HEK293 (cell line): ENCODE results near the gene AKAP6.

ENCODE experiments used
- CTCF ChIA-PET: fragments of 350-600 bp; formaldehyde crosslinking; extraction: SDS; loops from one replicate; lab custom pipeline; 2021; ENCODE audit warnings: antibody characterized with exemption; lab: Yijun Ruan, JAX
- POLR2A ChIA-PET: fragments of 300-600 bp; formaldehyde crosslinking; extraction: SDS; loops from one replicate; lab custom pipeline; 2020; ENCODE audit warnings: antibody characterized with exemption, inconsistent platforms; lab: Yijun Ruan, JAX
- H3K27ac ChIP-seq: fragments of 200-500 bp; sonication (Bioruptor generic); 2 replicates; pipeline ENCODE4 v1.5.1; 2014; ENCODE audit warnings: low read depth, low read length, control low read depth, inconsistent platforms; ENCODE audit errors: extremely low read depth
- H3K36me3 ChIP-seq, 2 experiments: fragments of 200-500 bp in 1 of 2; sonication (Bioruptor generic) in 1 of 2; 1 replicate in 1 of 2; 2 replicates in 1 of 2; pipeline ENCODE4 v1.5.1; 2014 to 2017; ENCODE audit warnings: inconsistent platforms in 2 of 2, low read length in 2 of 2; ENCODE audit not compliant: control insufficient read depth in 2 of 2, insufficient read depth in 1 of 2
- H3K4me1 ChIP-seq: fragments of 200-500 bp; sonication (Bioruptor generic); 2 replicates; pipeline ENCODE4 v1.5.1; 2014; ENCODE audit warnings: mild to moderate bottlenecking, low read length, inconsistent platforms; ENCODE audit not compliant: control insufficient read depth, insufficient read depth
- H3K4me3 ChIP-seq: 2 replicates; pipeline ENCODE4 v1.5.1; 2011; ENCODE audit warnings: low read depth, mild to moderate bottlenecking, control low read depth, low read length, moderate library complexity
- H3K9me3 ChIP-seq: fragments of 200-500 bp; sonication (Bioruptor generic); 2 replicates; pipeline ENCODE4 v1.5.1; 2014; ENCODE audit warnings: low read depth, low read length, inconsistent platforms; ENCODE audit not compliant: control insufficient read depth, insufficient read depth
- FEZF1 ChIP-seq: fragments of 450-650 bp; formaldehyde crosslinking; IDR thresholded peaks from 2 replicates; pipeline ENCODE4 v1.5.1; 2016; ENCODE audit warnings: missing biosample characterization, missing genetic modification characterization
- OSR2 ChIP-seq: fragments of 450-650 bp; formaldehyde crosslinking; IDR thresholded peaks from 2 replicates; pipeline ENCODE4 v1.5.1; 2016; ENCODE audit warnings: missing biosample characterization, missing genetic modification characterization
- PRDM1 ChIP-seq: fragments of 450-650 bp; formaldehyde crosslinking; IDR thresholded peaks from 2 replicates; pipeline ENCODE4; 2016; ENCODE audit warnings: missing biosample characterization, missing genetic modification characterization
- PRDM10 ChIP-seq: fragments of 450-650 bp; formaldehyde crosslinking; IDR thresholded peaks from 2 replicates; pipeline ENCODE4 v1.5.1; 2016; ENCODE audit warnings: missing biosample characterization, missing genetic modification characterization
- PRDM6 ChIP-seq: fragments of 450-650 bp; formaldehyde crosslinking; IDR thresholded peaks from 2 replicates; pipeline ENCODE4 v1.5.1; 2017; ENCODE audit warnings: missing biosample characterization, missing genetic modification characterization
- SCRT1 ChIP-seq: fragments of 450-650 bp; formaldehyde crosslinking; IDR thresholded peaks from 2 replicates; pipeline ENCODE4 v1.5.1; 2016; ENCODE audit warnings: missing biosample characterization, missing genetic modification characterization, borderline replicate concordance
- TRIM28 ChIP-seq: IDR thresholded peaks from 2 replicates; pipeline ENCODE4 v1.6.1; 2011; ENCODE audit warnings: low read length, control low read depth, borderline replicate concordance
- YY2 ChIP-seq: fragments of 450-650 bp; formaldehyde crosslinking; IDR thresholded peaks from 2 replicates; pipeline ENCODE4 v1.5.1; 2016; ENCODE audit warnings: missing biosample characterization, missing genetic modification characterization
- ZBTB21 ChIP-seq: fragments of 450-650 bp; formaldehyde crosslinking; IDR thresholded peaks from 2 replicates; pipeline ENCODE4 v1.5.1; 2017; ENCODE audit warnings: missing biosample characterization, missing genetic modification characterization
- ZBTB8A ChIP-seq: fragments of 450-650 bp; formaldehyde crosslinking; IDR thresholded peaks from 2 replicates; pipeline ENCODE4 v1.5.1; 2016; ENCODE audit warnings: missing biosample characterization, missing genetic modification characterization
- ZFP3 ChIP-seq: fragments of 450-650 bp; formaldehyde crosslinking; IDR thresholded peaks from 2 replicates; pipeline ENCODE4 v1.5.1; 2016; ENCODE audit warnings: low read depth, missing biosample characterization, missing genetic modification characterization
- ZNF157 ChIP-seq: fragments of 450-650 bp; formaldehyde crosslinking; IDR thresholded peaks from 2 replicates; pipeline ENCODE4 v1.5.1; 2016; ENCODE audit warnings: missing biosample characterization, missing genetic modification characterization
- ZNF16 ChIP-seq: fragments of 450-650 bp; formaldehyde crosslinking; IDR thresholded peaks from 2 replicates; pipeline ENCODE4 v1.5.1; 2016; ENCODE audit warnings: low read depth, missing biosample characterization, missing genetic modification characterization
- ZNF354C ChIP-seq: fragments of 450-650 bp; formaldehyde crosslinking; IDR thresholded peaks from 2 replicates; pipeline ENCODE4 v1.5.1; 2016; ENCODE audit warnings: missing biosample characterization, missing genetic modification characterization, low read depth, borderline replicate concordance
- ZNF366 ChIP-seq: fragments of 450-650 bp; formaldehyde crosslinking; conservative IDR thresholded peaks from 2 replicates; pipeline ENCODE4 v1.5.1; 2016; ENCODE audit warnings: missing biosample characterization, missing genetic modification characterization
- ZNF398 ChIP-seq: fragments of 450-650 bp; formaldehyde crosslinking; IDR thresholded peaks from 2 replicates; pipeline ENCODE4 v1.5.1; 2017; ENCODE audit warnings: missing biosample characterization, missing genetic modification characterization
- ZNF416 ChIP-seq: fragments of 450-650 bp; formaldehyde crosslinking; IDR thresholded peaks from 2 replicates; pipeline ENCODE4 v1.5.1; 2016; ENCODE audit warnings: missing biosample characterization, missing genetic modification characterization
- ZNF510 ChIP-seq: fragments of 450-650 bp; formaldehyde crosslinking; IDR thresholded peaks from 2 replicates; pipeline ENCODE4 v1.5.1; 2018; ENCODE audit warnings: mild to moderate bottlenecking, missing genetic modification characterization, missing biosample characterization; ENCODE audit not compliant: insufficient replicate concordance
- ZNF514 ChIP-seq: fragments of 450-650 bp; formaldehyde crosslinking; IDR thresholded peaks from 2 replicates; pipeline ENCODE4 v1.5.1; 2016; ENCODE audit warnings: missing biosample characterization, missing genetic modification characterization
- ZNF555 ChIP-seq: fragments of 450-650 bp; formaldehyde crosslinking; conservative IDR thresholded peaks from 2 replicates; pipeline ENCODE4 v1.5.1; 2017; ENCODE audit warnings: missing biosample characterization, mild to moderate bottlenecking, missing genetic modification characterization, inconsistent platforms
- ZNF585B ChIP-seq: fragments of 450-650 bp; formaldehyde crosslinking; IDR thresholded peaks from 2 replicates; pipeline ENCODE4 v1.5.1; 2016; ENCODE audit warnings: missing biosample characterization, missing genetic modification characterization
- ZNF677 ChIP-seq: fragments of 450-650 bp; IDR thresholded peaks from 2 replicates; pipeline ENCODE4 v1.5.0; 2018; ENCODE audit warnings: missing biosample characterization, mild to moderate bottlenecking, missing genetic modification characterization, moderate library complexity
- ZXDB ChIP-seq: fragments of 450-650 bp; formaldehyde crosslinking; IDR thresholded peaks from 2 replicates; pipeline ENCODE4 v1.5.1; 2016; ENCODE audit warnings: missing biosample characterization, missing genetic modification characterization
- TF ChIP-seq, protein P1 (sequence below): fragments of 450-650 bp; formaldehyde crosslinking; IDR thresholded peaks from 2 replicates; pipeline ENCODE4 v1.5.1; 2017; ENCODE audit warnings: missing biosample characterization, missing genetic modification characterization

Gene AKAP6

GRCh38 chr14:32417956-32418552, 89.0 kb downstream of the AKAP6 start:
- H3K36me3 ChIP-seq: no peaks in the 10 kb centered on the region
- no peak overlapping the region for H3K27ac ChIP-seq
- POLR2A ChIA-PET: interaction anchor here (0.9 kb wide), 1 partner anchor 341 kb away, joined by 4 read pairs; the partner anchor contains the start of gene ARHGAP5
- CTCF ChIA-PET: no interaction called here
- no peak overlapping the region for H3K4me3 ChIP-seq
- peaks cover 11% of the 10 kb centered on the region for H3K4me1 ChIP-seq
- H3K9me3 ChIP-seq: no peaks in the 10 kb centered on the region
- TF ChIP-seq ZNF157 (tag by site-specific recombination) (no peak), PRDM6 (tag by site-specific recombination) (peak; percentile 85), ZBTB8A (tag by site-specific recombination) (no peak), ZNF398 (tag by site-specific recombination) (no peak), PRDM1 (tag by site-specific recombination) (peak; percentile 72), FEZF1 (tag by site-specific recombination) (peak; percentile 55), ZBTB21 (tag by site-specific recombination) (no peak), PRDM10 (tag by site-specific recombination) (peak; percentile 59; the same call in 1 of the 2 replicates), TRIM28 (peak; percentile 66; the same call in 1 of the 2 replicates), OSR2 (tag by site-specific recombination) (peak; percentile 30; the same call in 1 of the 2 replicates), ZNF366 (tag by site-specific recombination) (0 out of 2 replicates have a peak, but pooled peaks have one; percentile 28), ZNF585B (peak; percentile 53; the same call in 1 of the 2 replicates)
- TF ChIP-seq, protein P1, sequence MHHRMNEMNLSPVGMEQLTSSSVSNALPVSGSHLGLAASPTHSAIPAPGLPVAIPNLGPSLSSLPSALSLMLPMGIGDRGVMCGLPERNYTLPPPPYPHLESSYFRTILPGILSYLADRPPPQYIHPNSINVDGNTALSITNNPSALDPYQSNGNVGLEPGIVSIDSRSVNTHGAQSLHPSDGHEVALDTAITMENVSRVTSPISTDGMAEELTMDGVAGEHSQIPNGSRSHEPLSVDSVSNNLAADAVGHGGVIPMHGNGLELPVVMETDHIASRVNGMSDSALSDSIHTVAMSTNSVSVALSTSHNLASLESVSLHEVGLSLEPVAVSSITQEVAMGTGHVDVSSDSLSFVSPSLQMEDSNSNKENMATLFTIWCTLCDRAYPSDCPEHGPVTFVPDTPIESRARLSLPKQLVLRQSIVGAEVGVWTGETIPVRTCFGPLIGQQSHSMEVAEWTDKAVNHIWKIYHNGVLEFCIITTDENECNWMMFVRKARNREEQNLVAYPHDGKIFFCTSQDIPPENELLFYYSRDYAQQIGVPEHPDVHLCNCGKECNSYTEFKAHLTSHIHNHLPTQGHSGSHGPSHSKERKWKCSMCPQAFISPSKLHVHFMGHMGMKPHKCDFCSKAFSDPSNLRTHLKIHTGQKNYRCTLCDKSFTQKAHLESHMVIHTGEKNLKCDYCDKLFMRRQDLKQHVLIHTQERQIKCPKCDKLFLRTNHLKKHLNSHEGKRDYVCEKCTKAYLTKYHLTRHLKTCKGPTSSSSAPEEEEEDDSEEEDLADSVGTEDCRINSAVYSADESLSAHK (tag by site-specific recombination): peak; percentile 47; the same call in 1 of the 2 replicates
- TF ChIP-seq, all 188 proteins: peak for 9

- ChIA-PET CTCF (interaction anchor here (0.5 to 0.7 kb wide), 2 partner anchors 744 to 1000 kb away, joined by 3 to 4 read pairs; no protein-coding TSS in a partner anchor), POLR2A (no interaction called here)
- H3K9me3 ChIP-seq: no peaks in the 10 kb centered on the region
- H3K27ac ChIP-seq: no peak overlapping the region
- H3K4me1 ChIP-seq: peaks cover 11% of the 10 kb centered on the region
- H3K4me3 ChIP-seq: no peak overlapping the region
- no peaks in the 10 kb centered on the region for H3K36me3 ChIP-seq
- TF ChIP-seq SCRT1 (tag by site-specific recombination) (no peak), ZXDB (no peak), ZNF354C (no peak), ZNF416 (tag by site-specific recombination) (no peak), ZFP3 (tag by site-specific recombination) (no peak), ZNF510 (tag by site-specific recombination) (no peak), ZNF677 (tag by site-specific recombination) (no peak), ZNF157 (tag by site-specific recombination) (no peak), ZNF555 (tag by site-specific recombination) (no peak), ZNF16 (tag by site-specific recombination) (no peak), YY2 (tag by site-specific recombination) (no peak), ZNF514 (tag by site-specific recombination) (no peak)
Measured at GRCh38 chr14:32419429-32419828, 90.3 kb downstream of the AKAP6 start.
